Medulla oblongata (tissue), 1 donor: Measurements from ENCODE around the gene NEUROD1.
"Not testable (repeated sequence)": the region's sequence is repeated elsewhere in the genome, so short reads cannot be mapped to it uniquely, and the experiment has no call there.

Source experiments
- DNase-seq: peaks from one replicate; pipeline ENCODE4 v3.0.0-alpha.2; 2015; ENCODE audit errors: extremely low spot score

The NEUROD1 gene

GRCh38 chr2:181680055-181680936 is at the start of gene NEUROD1:
TSS of gene NEUROD1 (minus strand) at chr2:181680517. CDS start at chr2:181678860, 1,657 bp downstream.
- peak; percentile 17 for DNase-seq

- DNase-seq, result no peak
Measured at GRCh38 chr2:181725476-181725875, 45.2 kb upstream of the NEUROD1 start.

- DNase-seq, result no peak
Measured at GRCh38 chr2:181724662-181725061, 44.3 kb upstream of the NEUROD1 start.

- DNase-seq, result no peak
Measured at GRCh38 chr2:181723731-181724130, 43.4 kb upstream of the NEUROD1 start.

- peak; percentile 94 for DNase-seq
Measured at GRCh38 chr2:181715033-181715630, 34.8 kb upstream of the NEUROD1 start.

- DNase-seq, result not testable (repeated sequence)
Measured at GRCh38 chr2:181711051-181711450, 30.7 kb upstream of the NEUROD1 start.

- not testable (repeated sequence) for DNase-seq
Measured at GRCh38 chr2:181702519-181702918, 22.2 kb upstream of the NEUROD1 start.

GRCh38 chr2:181698223-181698622 is 17.9 kb upstream of the NEUROD1 start:
- DNase-seq, result no peak

GRCh38 chr2:181697571-181697970 is 17.3 kb upstream of the NEUROD1 start:
- DNase-seq, result no peak

GRCh38 chr2:181697126-181697525 is 16.8 kb upstream of the NEUROD1 start:
- DNase-seq, result no peak

GRCh38 chr2:181694271-181694670 is 14.0 kb upstream of the NEUROD1 start:
- DNase-seq, result no peak

GRCh38 chr2:181690860-181691259 is 10.5 kb upstream of the NEUROD1 start:
- DNase-seq, result no peak

- DNase-seq, result no peak
Measured at GRCh38 chr2:181686576-181687185, 6.4 kb upstream of the NEUROD1 start.

GRCh38 chr2:181685150-181685688 is 4.9 kb upstream of the NEUROD1 start:
- DNase-seq, result no peak

GRCh38 chr2:181684454-181685149 is 4.3 kb upstream of the NEUROD1 start:
- no peak for DNase-seq

- no peak for DNase-seq
Measured at GRCh38 chr2:181683518-181684453, 3.5 kb upstream of the NEUROD1 start.

- DNase-seq, result no peak
Measured at GRCh38 chr2:181682795-181683517, 2.6 kb upstream of the NEUROD1 start.

GRCh38 chr2:181682026-181682789 is 1.9 kb upstream of the NEUROD1 start:
- DNase-seq, result no peak
